Fibroblast of skin of left quadriceps (primary cell): ENCODE data around the gene TPK1.
A peak's percentile ranks its signal among the peaks of the same experiment; 100 is the strongest.
"Not testable (repeated sequence)": the region's sequence is repeated elsewhere in the genome, so short reads cannot be mapped to it uniquely, and the experiment has no call there.

Experiments
- DNase-seq, 2 experiments: peaks; one replicate each; pipeline ENCODE4 v3.0.0-alpha.2; 2013; ENCODE audit warnings: low read depth in 2 of 2

Gene TPK1

GRCh38 chr7:144477348-144477747 lies 358.5 kb downstream of the TPK1 start:
- DNase-seq: no peak

GRCh38 chr7:144474800-144475615 lies 360.8 kb downstream of the TPK1 start:
- DNase-seq: no peak

GRCh38 chr7:144474363-144474762 lies 361.5 kb downstream of the TPK1 start:
- DNase-seq: no peak

- no peak for DNase-seq
Observed at GRCh38 chr7:144473908-144474307, 361.9 kb downstream of the TPK1 start.

- DNase-seq: no peak
Observed at GRCh38 chr7:144470078-144470477, 365.8 kb downstream of the TPK1 start.

GRCh38 chr7:144468990-144469732 lies 366.7 kb downstream of the TPK1 start:
- DNase-seq: peak; percentile 3 to 4

GRCh38 chr7:144459635-144460034 lies 376.2 kb downstream of the TPK1 start:
- DNase-seq: no peak

GRCh38 chr7:144455040-144455404 lies 380.8 kb downstream of the TPK1 start:
- DNase-seq: no peak

GRCh38 chr7:144454256-144455039 lies 381.4 kb downstream of the TPK1 start:
- DNase-seq: no peak

- DNase-seq: no peak
Observed at GRCh38 chr7:144452064-144452463, 383.8 kb downstream of the TPK1 start.

GRCh38 chr7:144445590-144445989 lies 390.3 kb downstream of the TPK1 start:
- DNase-seq: no peak

GRCh38 chr7:144439717-144440205 lies 396.1 kb downstream of the TPK1 start:
- DNase-seq: no peak

GRCh38 chr7:144438759-144439158 lies 397.1 kb downstream of the TPK1 start:
- DNase-seq: no peak

- peak; percentile 25 to 31 for DNase-seq
Observed at GRCh38 chr7:144437370-144438191, 398.3 kb downstream of the TPK1 start.

- no peak for DNase-seq
Observed at GRCh38 chr7:144436500-144436899, 399.4 kb downstream of the TPK1 start.

GRCh38 chr7:144428431-144428830 lies 407.4 kb downstream of the TPK1 start:
- DNase-seq: no peak

GRCh38 chr7:144427539-144427938 lies 408.3 kb downstream of the TPK1 start:
- not testable (repeated sequence) for DNase-seq

- DNase-seq: not testable (repeated sequence)
Observed at GRCh38 chr7:144418931-144419330, 416.9 kb downstream of the TPK1 start.

- no peak for DNase-seq
Observed at GRCh38 chr7:144416341-144416740, 419.5 kb downstream of the TPK1 start.

GRCh38 chr7:144415858-144416257 lies 420.0 kb downstream of the TPK1 start:
- DNase-seq: no peak

- DNase-seq: no peak
Observed at GRCh38 chr7:144414815-144415214, 421.0 kb downstream of the TPK1 start.
